SU-DHL-6 (cell line): ENCODE data around the gene TXNRD1.

Source experiments
- H2AFZ ChIP-seq: fragments of 200-600 bp; sonication (generic); 2 replicates; pipeline ENCODE4 v1.6.1; 2014; ENCODE audit warnings: low read depth, mild to moderate bottlenecking, moderate library complexity, mixed read lengths, antibody characterized with exemption, low read length; ENCODE audit not compliant: severe bottlenecking
- H3F3A ChIP-seq: fragments of 200-600 bp; shearing (Covaris generic); 2 replicates; pipeline ENCODE4 v1.6.0; 2016; ENCODE audit warnings: antibody characterized with exemption, mild to moderate bottlenecking; ENCODE audit not compliant: insufficient read depth
- H3K27ac ChIP-seq: fragments of 200-600 bp; sonication (generic); 2 replicates; pipeline ENCODE4 v1.5.1; 2016; ENCODE audit warnings: low read depth, mild to moderate bottlenecking, low read length, moderate library complexity, mixed read lengths
- H3K27me3 ChIP-seq: fragments of 200-600 bp; sonication (generic), shearing (Covaris generic); 2 replicates; pipeline ENCODE4 v1.6.0; 2014; ENCODE audit warnings: mild to moderate bottlenecking, low read length
- H3K36me3 ChIP-seq: fragments of 200-600 bp; sonication (generic); 2 replicates; pipeline ENCODE4 v1.6.1; 2014; ENCODE audit warnings: mild to moderate bottlenecking, low read length, mixed read lengths
- H3K4me2 ChIP-seq: fragments of 300-600, 200-600 bp; shearing (Covaris generic), sonication (generic); 2 replicates; pipeline ENCODE4 v1.6.0; 2014; ENCODE audit warnings: low read length, low read depth, mild to moderate bottlenecking; ENCODE audit not compliant: poor library complexity, severe bottlenecking
- H3K4me3 ChIP-seq: fragments of 200-600 bp; sonication (generic); 2 replicates; pipeline ENCODE4 v1.5.1; 2014; ENCODE audit warnings: antibody characterized with exemption, low read length, mild to moderate bottlenecking, mixed read lengths; ENCODE audit not compliant: insufficient read depth, poor library complexity, severe bottlenecking
- H3K79me2 ChIP-seq: fragments of 200-600 bp; sonication (generic); 2 replicates; pipeline ENCODE4 v1.6.1; 2014; ENCODE audit warnings: mild to moderate bottlenecking, low read length, moderate library complexity; ENCODE audit not compliant: insufficient read depth
- H3K9ac ChIP-seq: fragments of 200-600 bp; sonication (generic); 2 replicates; pipeline ENCODE4 v1.7.0; 2014; ENCODE audit warnings: mild to moderate bottlenecking, low read length
- H3K9me2 ChIP-seq: fragments of 200-600 bp; sonication (generic); replicated peaks from 2 replicates; pipeline ENCODE4 v1.6.1; 2014; ENCODE audit warnings: low read length; ENCODE audit not compliant: insufficient read depth
- H3K9me3 ChIP-seq: fragments of 200-600 bp; sonication (generic); 2 replicates; pipeline ENCODE4 v1.6.1; 2014; ENCODE audit warnings: low read length, mixed read lengths; ENCODE audit not compliant: insufficient read depth
- H4K20me1 ChIP-seq: fragments of 200-600 bp; sonication (generic); 2 replicates; pipeline ENCODE4 v1.6.1; 2014; ENCODE audit warnings: low read depth, mild to moderate bottlenecking, antibody characterized with exemption, low read length, moderate library complexity, mixed read lengths
- EZH2phosphoT487 ChIP-seq: fragments of 200-600 bp; sonication (generic), shearing (Covaris generic); conservative IDR thresholded peaks from 2 replicates; pipeline ENCODE4 v1.6.1; 2018; ENCODE audit warnings: mild to moderate bottlenecking, antibody characterized with exemption, low read length, moderate library complexity, mixed read lengths
- TF ChIP-seq, protein P1 (sequence below): fragments of 200-600 bp; sonication (generic); IDR thresholded peaks from one replicate; pipeline ENCODE4 v1.5.1; 2017; ENCODE audit warnings: antibody characterized with exemption, mild to moderate bottlenecking, low read length, moderate library complexity; ENCODE audit not compliant: insufficient read depth, poor library complexity, severe bottlenecking

Gene TXNRD1

DNA sequence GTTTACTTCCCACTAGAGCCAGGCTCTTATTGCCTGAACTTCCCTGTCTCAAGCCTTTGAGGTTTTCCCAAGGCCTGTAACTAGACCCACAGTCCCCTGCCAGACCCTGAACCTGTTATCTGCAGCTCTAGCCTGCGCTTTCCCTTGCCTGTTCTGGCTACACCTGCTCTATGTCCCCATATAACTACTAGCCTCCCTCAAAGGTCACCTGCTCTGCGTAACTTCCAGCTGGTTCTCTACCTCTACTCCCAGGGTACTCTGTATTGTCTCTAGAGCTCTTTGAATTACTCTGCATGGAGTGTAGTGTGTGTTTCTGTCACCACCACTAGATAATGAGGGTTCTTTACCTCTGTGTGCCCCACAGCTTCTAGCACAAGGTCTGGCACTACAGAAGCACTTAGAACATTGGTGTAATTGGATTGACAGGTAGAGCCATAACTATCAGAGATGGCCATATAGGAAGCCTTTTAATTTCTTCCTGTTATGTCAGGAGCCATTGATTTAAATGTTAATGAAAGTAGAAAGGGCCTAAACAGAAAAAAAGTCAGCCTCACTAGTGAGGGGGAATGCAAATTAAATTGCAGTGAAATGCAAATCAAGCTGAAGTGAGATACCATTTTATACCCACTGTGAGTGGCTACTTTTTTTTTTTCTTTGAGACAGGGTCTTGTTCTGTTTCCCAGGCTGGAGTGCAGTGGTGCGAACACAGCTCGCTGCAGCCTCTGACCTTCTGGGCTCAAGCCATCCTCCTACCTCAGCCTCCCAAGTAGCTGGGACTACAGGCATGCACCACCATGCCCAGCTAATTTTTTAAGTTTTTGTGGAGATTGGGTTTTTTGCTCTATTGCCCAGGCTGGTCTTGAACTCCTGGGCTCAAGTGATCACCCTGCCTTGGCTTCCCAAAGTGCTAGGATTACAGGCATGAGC, 135.7 kb downstream of the TXNRD1 start:
- H2AFZ ChIP-seq = no peak overlapping the region
- TF ChIP-seq, protein P1, sequence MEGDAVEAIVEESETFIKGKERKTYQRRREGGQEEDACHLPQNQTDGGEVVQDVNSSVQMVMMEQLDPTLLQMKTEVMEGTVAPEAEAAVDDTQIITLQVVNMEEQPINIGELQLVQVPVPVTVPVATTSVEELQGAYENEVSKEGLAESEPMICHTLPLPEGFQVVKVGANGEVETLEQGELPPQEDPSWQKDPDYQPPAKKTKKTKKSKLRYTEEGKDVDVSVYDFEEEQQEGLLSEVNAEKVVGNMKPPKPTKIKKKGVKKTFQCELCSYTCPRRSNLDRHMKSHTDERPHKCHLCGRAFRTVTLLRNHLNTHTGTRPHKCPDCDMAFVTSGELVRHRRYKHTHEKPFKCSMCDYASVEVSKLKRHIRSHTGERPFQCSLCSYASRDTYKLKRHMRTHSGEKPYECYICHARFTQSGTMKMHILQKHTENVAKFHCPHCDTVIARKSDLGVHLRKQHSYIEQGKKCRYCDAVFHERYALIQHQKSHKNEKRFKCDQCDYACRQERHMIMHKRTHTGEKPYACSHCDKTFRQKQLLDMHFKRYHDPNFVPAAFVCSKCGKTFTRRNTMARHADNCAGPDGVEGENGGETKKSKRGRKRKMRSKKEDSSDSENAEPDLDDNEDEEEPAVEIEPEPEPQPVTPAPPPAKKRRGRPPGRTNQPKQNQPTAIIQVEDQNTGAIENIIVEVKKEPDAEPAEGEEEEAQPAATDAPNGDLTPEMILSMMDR = no peak
- TF ChIP-seq EZH2phosphoT487 = no peak
- H3K36me3 ChIP-seq = peaks cover 23% of the 10 kb centered on the region; the same call in 1 of the 2 replicates
- no peak overlapping the region for H3K4me2 ChIP-seq
- H3K9me3 ChIP-seq = no peaks in the 10 kb centered on the region
- no peaks in the 10 kb centered on the region for H3K79me2 ChIP-seq
- H3F3A ChIP-seq = no peaks in the 10 kb centered on the region
- H3K27me3 ChIP-seq = no peaks in the 10 kb centered on the region
- no peak overlapping the region for H3K4me3 ChIP-seq
- H4K20me1 ChIP-seq = no peaks in the 10 kb centered on the region; the same call in 1 of the 2 replicates
- H3K9ac ChIP-seq = no peak overlapping the region
- no peaks in the 10 kb centered on the region for H3K9me2 ChIP-seq
- no peak overlapping the region for H3K27ac ChIP-seq

DNA sequence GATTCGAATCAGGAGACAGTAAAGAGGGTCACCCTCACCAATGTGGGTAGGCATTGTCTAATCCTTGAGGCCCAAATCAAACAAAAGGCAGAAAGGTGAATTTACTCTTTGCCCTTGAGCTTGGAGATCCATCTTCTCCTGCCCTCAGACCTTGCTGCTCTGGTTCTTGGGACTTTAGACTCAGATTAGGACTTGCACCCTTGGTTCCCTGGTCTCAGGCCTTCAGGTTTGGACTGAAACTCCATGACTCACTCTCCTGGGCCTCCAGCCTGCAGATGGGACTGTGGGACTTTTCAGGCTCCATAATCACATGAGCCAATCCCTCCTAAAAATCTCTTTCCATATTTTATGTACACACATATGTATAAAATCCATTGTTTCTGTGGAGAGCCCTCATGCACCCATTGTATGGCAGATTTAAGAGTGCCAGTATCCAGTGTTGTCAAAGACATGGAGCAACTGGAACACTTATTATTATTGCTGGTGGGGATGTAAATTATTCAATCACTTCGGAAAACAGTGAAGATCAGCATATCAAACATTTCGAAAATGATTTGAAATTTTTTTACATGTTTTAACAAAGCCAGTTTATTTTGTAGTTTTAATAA, 136.6 kb downstream of the TXNRD1 start:
- no peak overlapping the region for H3K27ac ChIP-seq
- H3K9me2 ChIP-seq = no peaks in the 10 kb centered on the region
- no peak overlapping the region for H3K4me3 ChIP-seq
- no peak overlapping the region for H3K9ac ChIP-seq
- no peak overlapping the region for H3K4me2 ChIP-seq
- no peak overlapping the region for H2AFZ ChIP-seq
- no peaks in the 10 kb centered on the region; the same call in 1 of the 2 replicates for H4K20me1 ChIP-seq
- TF ChIP-seq, protein P1 = no peak
- no peak for TF ChIP-seq EZH2phosphoT487
- no peaks in the 10 kb centered on the region for H3K27me3 ChIP-seq
- no peaks in the 10 kb centered on the region for H3K79me2 ChIP-seq
- H3F3A ChIP-seq = no peaks in the 10 kb centered on the region
- peaks cover 23% of the 10 kb centered on the region; the same call in 1 of the 2 replicates for H3K36me3 ChIP-seq
- no peaks in the 10 kb centered on the region for H3K9me3 ChIP-seq

DNA sequence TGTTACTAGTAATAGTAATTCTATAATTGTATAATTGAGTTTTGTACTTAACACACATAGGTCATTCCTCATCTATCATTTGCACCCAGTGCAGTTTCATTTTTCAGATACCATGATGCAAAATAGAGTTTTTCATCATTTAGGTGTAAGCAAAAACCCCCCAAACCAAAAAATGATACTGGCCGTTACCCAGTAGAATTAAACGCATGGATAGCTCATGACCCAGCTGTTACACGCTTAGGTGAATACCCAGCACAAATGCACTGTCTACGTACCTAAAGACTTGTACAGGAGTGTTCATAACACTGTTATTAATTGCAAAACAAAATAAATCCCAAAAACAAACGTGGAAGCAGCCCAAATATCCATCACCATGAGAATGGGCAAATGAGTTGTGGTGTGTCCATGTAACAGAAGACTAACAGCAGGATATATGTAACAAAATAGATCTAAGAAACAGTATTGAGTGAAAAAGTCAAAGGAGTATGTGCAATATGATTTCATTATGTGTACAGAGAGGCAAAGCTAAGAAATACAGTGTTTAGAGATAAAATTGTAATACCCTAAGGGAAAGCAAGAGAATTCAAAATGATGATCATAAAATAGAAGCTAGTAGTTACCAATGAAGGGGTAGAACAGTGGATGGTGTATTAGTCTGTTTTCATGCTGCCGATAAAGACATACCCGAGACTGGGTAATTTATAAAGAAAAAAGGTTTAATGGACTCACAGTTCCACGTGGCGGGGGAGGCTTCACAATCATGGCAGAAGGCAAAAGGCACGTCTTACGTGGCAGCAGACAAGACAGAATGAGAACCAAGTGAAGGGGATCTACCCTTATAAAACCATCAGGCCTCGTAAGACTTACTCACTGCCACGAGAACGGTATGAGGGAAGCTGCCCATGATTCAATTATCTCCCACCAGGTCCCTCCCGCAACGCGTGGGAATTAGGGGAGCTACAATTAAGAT, 137.7 kb downstream of the TXNRD1 start:
- Histone ChIP-seq H2AFZ (no peak overlapping the region), H3K36me3 (peaks cover 21% of the 10 kb centered on the region; the same call in 1 of the 2 replicates), H3K9me3 (no peaks in the 10 kb centered on the region), H3K27me3 (no peaks in the 10 kb centered on the region), H4K20me1 (no peaks in the 10 kb centered on the region), H3K27ac (no peak overlapping the region), H3K79me2 (no peaks in the 10 kb centered on the region), H3K4me2 (no peak overlapping the region), H3K9ac (no peak overlapping the region), H3F3A (no peaks in the 10 kb centered on the region), H3K4me3 (no peak overlapping the region), H3K9me2 (no peaks in the 10 kb centered on the region)
- no peak for TF ChIP-seq EZH2phosphoT487
- TF ChIP-seq, protein P1 = no peak
